Activated CD8-positive, alpha-beta memory T cell treated with anti-CD3 and anti-CD28 coated beads, Interleukin-2, amount 50 U/mL, for 1 hour (primary cell): ENCODE measurements around the gene ARHGAP26.

Experiments
- DNase-seq: peaks from one replicate; pipeline ENCODE4 v3.0.0-alpha.2; 2020; ENCODE audit errors: extremely low read depth

ARHGAP26 gene

GRCh38 chr5:143268388-143268787, 498.2 kb downstream of the ARHGAP26 start:
- DNase-seq, result no peak

- DNase-seq, result no peak
Observed at GRCh38 chr5:143271431-143271830, 501.3 kb downstream of the ARHGAP26 start.

- no peak for DNase-seq
Observed at GRCh38 chr5:143274952-143275351, 504.8 kb downstream of the ARHGAP26 start.

- no peak for DNase-seq
Observed at GRCh38 chr5:143275512-143276363, 505.6 kb downstream of the ARHGAP26 start.

- DNase-seq, result no peak
Observed at GRCh38 chr5:143277536-143277935, 507.4 kb downstream of the ARHGAP26 start.
